ENCODE measurements around the gene ALX4.

The ALX4 gene

GRCh38 chr11:44313761-44314489 is 4.0 kb upstream of the ALX4 start:
- no peak for DNase-seq

GRCh38 chr11:44312876-44313275 is 2.9 kb upstream of the ALX4 start:
- no peak for DNase-seq

GRCh38 chr11:44311339-44312261 is 1.7 kb upstream of the ALX4 start:
- no peak for DNase-seq

- DNase-seq, result no peak
Observed at GRCh38 chr11:44310463-44311272, 729 bp upstream of the ALX4 start.

GRCh38 chr11:44310206-44310462 is 195 bp upstream of the ALX4 start:
- no peak for DNase-seq

GRCh38 chr11:44308923-44309477 is 939 bp downstream of the ALX4 start:
- no peak for DNase-seq

- DNase-seq, result no peak
Observed at GRCh38 chr11:44308256-44308922, 1.6 kb downstream of the ALX4 start.

GRCh38 chr11:44307340-44308099 is 2.4 kb downstream of the ALX4 start:
- DNase-seq, result no peak

GRCh38 chr11:44306918-44307244 is 3.1 kb downstream of the ALX4 start:
- no peak for DNase-seq

GRCh38 chr11:44306052-44306917 is 3.7 kb downstream of the ALX4 start:
- no peak for DNase-seq

- DNase-seq, result no peak
Observed at GRCh38 chr11:44305470-44306051, 4.4 kb downstream of the ALX4 start.

GRCh38 chr11:44305026-44305469 is 4.9 kb downstream of the ALX4 start:
- no peak for DNase-seq

GRCh38 chr11:44304091-44305025 is 5.6 kb downstream of the ALX4 start:
- no peak for DNase-seq

- no peak for DNase-seq
Observed at GRCh38 chr11:44303401-44303938, 6.5 kb downstream of the ALX4 start.

GRCh38 chr11:44301564-44302271 is 8.2 kb downstream of the ALX4 start:
- no peak for DNase-seq

GRCh38 chr11:44300844-44301563 is 8.9 kb downstream of the ALX4 start:
- no peak for DNase-seq

- no peak for DNase-seq
Observed at GRCh38 chr11:44298862-44299261, 11.1 kb downstream of the ALX4 start.

- no peak for DNase-seq
Observed at GRCh38 chr11:44290208-44290607, 19.7 kb downstream of the ALX4 start.

All from NCI-H1694 (cell line).